ENCODE data around the gene DAB1.

Gene DAB1

GRCh38 chr1:57380923-57381322, 42.9 kb downstream of the DAB1 start:
- Histone ChIP-seq H3K27ac (ENCODE audit: low read depth, low read length, poor library complexity, severe bottlenecking) (no peak overlapping the region), H3K9me2 (ENCODE audit: low read depth, low read length) (no peaks in the 10 kb centered on the region), H3F3A (ENCODE audit: insufficient read depth, low read length) (no peaks in the 10 kb centered on the region), H4K20me1 (ENCODE audit: insufficient read depth, low read length) (no peaks in the 10 kb centered on the region), H3K4me1 (ENCODE audit: insufficient read depth, low read length, severe bottlenecking) (no peaks in the 10 kb centered on the region), H3K4me2 (ENCODE audit: low read length) (no peak overlapping the region), H2AFZ (ENCODE audit: low read length) (no peak overlapping the region), H3K79me2 (ENCODE audit: insufficient read depth, low read length) (no peaks in the 10 kb centered on the region), H3K9ac (ENCODE audit: low read length) (no peak overlapping the region), H3K4me3 (ENCODE audit: low read depth, low read length, poor library complexity, severe bottlenecking) (no peak overlapping the region), H3K9me3 (ENCODE audit: low read length) (no peaks in the 10 kb centered on the region), H3K27me3 (ENCODE audit: insufficient read depth, low read length) (no peaks in the 10 kb centered on the region), H3K36me3 (ENCODE audit: insufficient read depth, low read length) (no peaks in the 10 kb centered on the region)
- TF ChIP-seq EZH2 (IDR thresholded peaks at IDR 0.05; ENCODE audit: borderline replicate concordance, low read length) (no peak), CTCF (IDR thresholded peaks at IDR 0.05; ENCODE audit: low read length) (no peak)

GRCh38 chr1:57378534-57378933, 45.3 kb downstream of the DAB1 start:
- H3K27ac ChIP-seq (ENCODE audit: low read depth, low read length, poor library complexity, severe bottlenecking) = no peak overlapping the region
- H3K4me2 ChIP-seq (ENCODE audit: low read length) = no peak overlapping the region
- no peaks in the 10 kb centered on the region for H3K9me2 ChIP-seq (ENCODE audit: low read depth, low read length)
- H2AFZ ChIP-seq (ENCODE audit: low read length) = no peak overlapping the region
- H4K20me1 ChIP-seq (ENCODE audit: insufficient read depth, low read length) = no peaks in the 10 kb centered on the region
- H3K4me1 ChIP-seq (ENCODE audit: insufficient read depth, low read length, severe bottlenecking) = no peaks in the 10 kb centered on the region
- TF ChIP-seq EZH2 (IDR thresholded peaks at IDR 0.05; ENCODE audit: borderline replicate concordance, low read length) (no peak), CTCF (IDR thresholded peaks at IDR 0.05; ENCODE audit: low read length) (no peak)
- H3K9me3 ChIP-seq (ENCODE audit: low read length) = no peaks in the 10 kb centered on the region
- no peaks in the 10 kb centered on the region for H3K79me2 ChIP-seq (ENCODE audit: insufficient read depth, low read length)
- H3K4me3 ChIP-seq (ENCODE audit: low read depth, low read length, poor library complexity, severe bottlenecking) = no peak overlapping the region
- no peaks in the 10 kb centered on the region for H3F3A ChIP-seq (ENCODE audit: insufficient read depth, low read length)
- H3K9ac ChIP-seq (ENCODE audit: low read length) = no peak overlapping the region
- H3K27me3 ChIP-seq (ENCODE audit: insufficient read depth, low read length) = no peaks in the 10 kb centered on the region
- H3K36me3 ChIP-seq (ENCODE audit: insufficient read depth, low read length) = no peaks in the 10 kb centered on the region

GRCh38 chr1:57377339-57378139, 46.3 kb downstream of the DAB1 start:
- no peaks in the 10 kb centered on the region for H4K20me1 ChIP-seq (ENCODE audit: insufficient read depth, low read length)
- H2AFZ ChIP-seq (ENCODE audit: low read length) = no peak overlapping the region
- H3K9ac ChIP-seq (ENCODE audit: low read length) = no peak overlapping the region
- H3K36me3 ChIP-seq (ENCODE audit: insufficient read depth, low read length) = no peaks in the 10 kb centered on the region
- no peak overlapping the region for H3K27ac ChIP-seq (ENCODE audit: low read depth, low read length, poor library complexity, severe bottlenecking)
- no peak overlapping the region for H3K4me2 ChIP-seq (ENCODE audit: low read length)
- no peaks in the 10 kb centered on the region for H3K27me3 ChIP-seq (ENCODE audit: insufficient read depth, low read length)
- H3K9me2 ChIP-seq (ENCODE audit: low read depth, low read length) = no peaks in the 10 kb centered on the region
- H3K4me1 ChIP-seq (ENCODE audit: insufficient read depth, low read length, severe bottlenecking) = no peaks in the 10 kb centered on the region
- no peaks in the 10 kb centered on the region for H3K79me2 ChIP-seq (ENCODE audit: insufficient read depth, low read length)
- H3K9me3 ChIP-seq (ENCODE audit: low read length) = no peaks in the 10 kb centered on the region
- H3F3A ChIP-seq (ENCODE audit: insufficient read depth, low read length) = no peaks in the 10 kb centered on the region
- no peak overlapping the region for H3K4me3 ChIP-seq (ENCODE audit: low read depth, low read length, poor library complexity, severe bottlenecking)
- TF ChIP-seq EZH2 (IDR thresholded peaks at IDR 0.05; ENCODE audit: borderline replicate concordance, low read length) (no peak), CTCF (IDR thresholded peaks at IDR 0.05; ENCODE audit: low read length) (no peak)

Measured in OCI-LY1 (cell line).